IMR-90 (cell line): ENCODE measurements around the gene MRC2. TPM values are rescaled to one million over a fixed set of nuclear protein-coding genes. Genes with fewer than 3 reads are reported as not detected.
A peak's percentile ranks its signal among the peaks of the same experiment; 100 is the strongest.

ENCODE experiments used
- ATAC-seq: fragments of 200-7000 bp; cut with Tn5 transposase; 2 replicates; pipeline ENCODE4 v1.9.1; 2020; ENCODE audit warnings: low read depth, mild to moderate bottlenecking, moderate library complexity
- BruUV-seq: library from RNA; stranded (reverse); fragments of 400-500 nt; replicated peaks from 2 replicates; lab custom pipeline; 2021; lab: Mats Ljungman, UMichigan
- CTCF ChIA-PET: fragments of 300-600 bp; formaldehyde crosslinking; extraction: SDS; loops from one replicate; lab custom pipeline; 2021; ENCODE audit warnings: antibody characterized with exemption; lab: Yijun Ruan, JAX
- POLR2A ChIA-PET: fragments of 300-600 bp; sonication (Branson Sonifier 250); formaldehyde crosslinking; loops from one replicate; lab custom pipeline; 2022; ENCODE audit warnings: antibody characterized with exemption; ENCODE audit not compliant: unreplicated experiment; lab: Charles Lee
- DNase-seq: peaks from one replicate; pipeline ENCODE4 v3.0.0; 2013
- H2AFZ ChIP-seq: replicated peaks from 2 replicates; pipeline ENCODE3; 2013; ENCODE audit warnings: low read length, mild to moderate bottlenecking; ENCODE audit not compliant: poor library complexity
- H2AK5ac ChIP-seq: 2 replicates; pipeline ENCODE4 v1.6.1; 2013; ENCODE audit warnings: low read depth, low read length, inconsistent platforms
- H2AK9ac ChIP-seq: replicated peaks from 2 replicates; pipeline ENCODE3; 2013; ENCODE audit warnings: mild to moderate bottlenecking, low read depth, low read length, moderate library complexity; ENCODE audit not compliant: poor library complexity
- H2BK120ac ChIP-seq: 2 replicates; pipeline ENCODE4 v1.6.1; 2013; ENCODE audit warnings: low read depth, low read length, inconsistent platforms
- H2BK15ac ChIP-seq: 3 replicates; pipeline ENCODE4 v1.6.1; 2013; ENCODE audit warnings: low read depth, low read length, inconsistent platforms
- H2BK20ac ChIP-seq: 2 replicates; pipeline ENCODE4 v1.6.1; 2013; ENCODE audit warnings: low read depth, mild to moderate bottlenecking, inconsistent platforms, low read length, moderate library complexity
- H2BK5ac ChIP-seq: 2 replicates; pipeline ENCODE4 v1.6.1; 2013; ENCODE audit warnings: mild to moderate bottlenecking, low read depth, low read length, inconsistent platforms; ENCODE audit not compliant: poor library complexity, severe bottlenecking
- H3K14ac ChIP-seq: replicated peaks from 2 replicates; pipeline ENCODE4 v1.6.1; 2013; ENCODE audit warnings: low read depth, low read length, inconsistent platforms
- H3K18ac ChIP-seq: 2 replicates; pipeline ENCODE4 v1.6.1; 2013; ENCODE audit warnings: low read depth, low read length, control low read depth
- H3K23ac ChIP-seq: 2 replicates; pipeline ENCODE4 v1.6.1; 2013; ENCODE audit warnings: low read depth, low read length, inconsistent platforms
- H3K27ac ChIP-seq: 2 replicates; pipeline ENCODE4 v1.5.1; 2013; ENCODE audit warnings: mild to moderate bottlenecking, control low read depth, low read length; ENCODE audit not compliant: insufficient read depth
- H3K27me3 ChIP-seq: 2 replicates; pipeline ENCODE4 v1.6.1; 2013; ENCODE audit warnings: low read length; ENCODE audit not compliant: control insufficient read depth, insufficient read depth
- H3K36me3 ChIP-seq: 2 replicates; pipeline ENCODE4 v1.6.1; 2013; ENCODE audit warnings: low read length, mixed read lengths; ENCODE audit not compliant: control insufficient read depth, insufficient read depth
- H3K4ac ChIP-seq: 2 replicates; pipeline ENCODE4 v1.6.1; 2013; ENCODE audit warnings: low read depth, low read length, inconsistent platforms
- H3K4me1 ChIP-seq: 2 replicates; pipeline ENCODE4 v1.6.1; 2013; ENCODE audit warnings: low read length, mixed read lengths; ENCODE audit not compliant: control insufficient read depth, insufficient read depth
- H3K4me2 ChIP-seq: 2 replicates; pipeline ENCODE4 v1.6.1; 2013; ENCODE audit warnings: low read depth, mild to moderate bottlenecking, control low read depth, low read length, moderate library complexity
- H3K4me3 ChIP-seq: 2 replicates; pipeline ENCODE4 v1.5.1; 2013; ENCODE audit warnings: low read depth, mild to moderate bottlenecking, control low read depth, low read length, moderate library complexity; ENCODE audit not compliant: insufficient read depth
- H3K56ac ChIP-seq: 2 replicates; pipeline ENCODE4 v1.6.1; 2013; ENCODE audit warnings: low read length, inconsistent platforms; ENCODE audit not compliant: insufficient read depth; ENCODE audit errors: extremely low read depth
- H3K79me1 ChIP-seq, 2 experiments: 2 replicates each; pipeline ENCODE4 v1.6.1; 2013; ENCODE audit warnings: low read length in 2 of 2, inconsistent platforms in 1 of 2, low read depth in 1 of 2
- H3K9ac ChIP-seq: 2 replicates; pipeline ENCODE4 v1.6.1; 2013; ENCODE audit warnings: low read depth, low read length, control low read depth
- H3K9me1 ChIP-seq: 2 replicates; pipeline ENCODE4 v1.6.1; 2013; ENCODE audit warnings: low read length, inconsistent platforms; ENCODE audit not compliant: insufficient read depth
- H3K9me3 ChIP-seq: 2 replicates; pipeline ENCODE4 v1.6.1; 2013; ENCODE audit warnings: low read length; ENCODE audit not compliant: control insufficient read depth, insufficient read depth
- H4K20me1 ChIP-seq: 2 replicates; pipeline ENCODE4 v1.6.1; 2013; ENCODE audit warnings: low read length, inconsistent platforms; ENCODE audit not compliant: insufficient read depth
- H4K5ac ChIP-seq: 2 replicates; pipeline ENCODE4 v1.6.1; 2013; ENCODE audit warnings: mild to moderate bottlenecking, low read depth, low read length, control low read depth
- H4K8ac ChIP-seq, 2 experiments: 2 replicates each; pipeline ENCODE4 v1.6.1; 2013; ENCODE audit warnings: low read depth in 2 of 2, low read length in 2 of 2, control low read depth in 1 of 2, inconsistent platforms in 1 of 2
- H4K91ac ChIP-seq: 2 replicates; pipeline ENCODE4 v1.6.1; 2013; ENCODE audit warnings: low read depth, low read length, inconsistent platforms; ENCODE audit not compliant: insufficient read depth
- FOS ChIP-seq: fragments of 150-350 bp; IDR thresholded peaks from 2 replicates; pipeline ENCODE4 v1.6.1; 2016; ENCODE audit warnings: low read depth, low read length
- POLR2A ChIP-seq: IDR thresholded peaks from 2 replicates; pipeline ENCODE4 v1.6.1; 2012; ENCODE audit warnings: mild to moderate bottlenecking, low read depth, low read length
- RAD21 ChIP-seq: IDR thresholded peaks from 2 replicates; pipeline ENCODE4 v1.6.1; 2012; ENCODE audit warnings: low read length, improper control_type of control experiment
- SMC3 ChIP-seq: fragments of 150-350 bp; IDR thresholded peaks from 2 replicates; pipeline ENCODE4 v1.6.1; 2016; ENCODE audit warnings: low read depth, mild to moderate bottlenecking, antibody characterized with exemption, low read length, moderate library complexity
- USF2 ChIP-seq: fragments of 150-350 bp; IDR thresholded peaks from 2 replicates; pipeline ENCODE4 v1.6.1; 2017; ENCODE audit warnings: mild to moderate bottlenecking, antibody characterized with exemption, low read length, low read depth
- WGBS, 2 experiments: methylation state at CpG; one replicate each; pipeline versions ENCODE4 v1.1.5 to v1.1.7; 2013; ENCODE audit warnings: missing lambda C conversion rate in 2 of 2; ENCODE audit not compliant: insufficient read length in 1 of 2; ENCODE audit errors: extremely low coverage in 2 of 2; 5-methylcytosine and 5-hydroxymethylcytosine counted together
- dilution Hi-C: fragments of 300-500 bp; cut with HindIII; formaldehyde crosslinking; loops from one replicate; pipeline ENCODE4 v1.14.3; 2018; ENCODE audit warnings: low sequenced_read_pairs; ENCODE audit not compliant: unreplicated experiment
- in situ Hi-C: fragments of 300-500 bp; cut with MboI; formaldehyde crosslinking; loops from 3 replicates; pipeline ENCODE4 v1.14.3; 2019; ENCODE audit warnings: low sequenced_read_pairs, inconsistent platforms, mixed read lengths
- intact Hi-C: fragments of 100-400 bp; cut with micrococcal nuclease; formaldehyde crosslinking; loops from 2 replicates; pipeline ENCODE4 v1.10.0; 2022
- polyA plus RNA-seq, 3 experiments: library from polyadenylated mRNA; depleted of rRNA; stranded (reverse); fragments of >200 nt; gene quantifications; 2 replicates each; pipeline ENCODE4 v1.2.3, GENCODE V29; 2012; ENCODE audit warnings: low replicate concordance in 1 of 3
- total RNA-seq: library from RNA; depleted of rRNA; stranded (reverse); fragments of >200 nt; gene quantifications from 2 replicates; pipeline ENCODE4 v1.2.3, GENCODE V29; 2012

The MRC2 gene
- total and polyA plus RNA-seq, 2 of the 4 experiments (the other 2 are of a cell fraction), result 39.3 to 137 TPM

- H2AFZ ChIP-seq, result no peak overlapping the region
- dilution Hi-C loops (no loop called here), intact Hi-C loops (no loop called here), in situ Hi-C loops (no loop called here)
- peak overlapping the region; percentile 56; the same call in 1 of the 2 replicates for H2AK5ac ChIP-seq
- no peaks in the 10 kb centered on the region for H3K79me1 ChIP-seq
- no peak overlapping the region for H4K5ac ChIP-seq
- H4K8ac ChIP-seq, result no peak overlapping the region
- H2BK15ac ChIP-seq, result no peak overlapping the region; the same call in 2 of the 3 replicates
- ATAC-seq (no peak), DNase-seq (peak; percentile 61)
- no peak overlapping the region for H2BK120ac ChIP-seq
- 59% methylated on average over 5 of the region's 11 CpGs; no CpG with 5 or more reads in 1 of the 2 experiments for WGBS, 2 experiments
- H3K18ac ChIP-seq, result no peak overlapping the region
- no peak overlapping the region for H3K4me3 ChIP-seq
- H4K20me1 ChIP-seq, result no peaks in the 10 kb centered on the region
- BruUV-seq, result no TSS peak
- H3K23ac ChIP-seq, result no peak overlapping the region
- peak overlapping the region; percentile 56 for H2AK9ac ChIP-seq
- H3K36me3 ChIP-seq, result no peaks in the 10 kb centered on the region
- H3K4ac ChIP-seq, result peak overlapping the region; percentile 48; the same call in 1 of the 2 replicates
- ChIA-PET CTCF (no interaction called here), POLR2A (no interaction called here)
- no peak overlapping the region for H2BK5ac ChIP-seq
- peaks cover 11% of the 10 kb centered on the region for H3K4me1 ChIP-seq
- no peaks in the 10 kb centered on the region for H3K9me3 ChIP-seq
- H3K27me3 ChIP-seq, result no peaks in the 10 kb centered on the region
- no peak overlapping the region for H3K14ac ChIP-seq
- no peak overlapping the region for H2BK20ac ChIP-seq
- H3K4me2 ChIP-seq, result no peak overlapping the region
- H3K9ac ChIP-seq, result no peak overlapping the region
- no peak overlapping the region for H4K91ac ChIP-seq
- TF ChIP-seq POLR2A (no peak), SMC3 (no peak), RAD21 (no peak), FOS (no peak), USF2 (no peak)
- peaks cover 15% of the 10 kb centered on the region for H3K9me1 ChIP-seq
- H3K27ac ChIP-seq, result no peak overlapping the region
- no peak overlapping the region for H3K56ac ChIP-seq
Measured at GRCh38 chr17:62718429-62718828, 91.0 kb downstream of the MRC2 start.
